ENCODE data around the gene ASNS.
"Not testable (repeated sequence)": the region's sequence is repeated elsewhere in the genome, so short reads cannot be mapped to it uniquely, and the experiment has no call there.

The ASNS gene, protein sequence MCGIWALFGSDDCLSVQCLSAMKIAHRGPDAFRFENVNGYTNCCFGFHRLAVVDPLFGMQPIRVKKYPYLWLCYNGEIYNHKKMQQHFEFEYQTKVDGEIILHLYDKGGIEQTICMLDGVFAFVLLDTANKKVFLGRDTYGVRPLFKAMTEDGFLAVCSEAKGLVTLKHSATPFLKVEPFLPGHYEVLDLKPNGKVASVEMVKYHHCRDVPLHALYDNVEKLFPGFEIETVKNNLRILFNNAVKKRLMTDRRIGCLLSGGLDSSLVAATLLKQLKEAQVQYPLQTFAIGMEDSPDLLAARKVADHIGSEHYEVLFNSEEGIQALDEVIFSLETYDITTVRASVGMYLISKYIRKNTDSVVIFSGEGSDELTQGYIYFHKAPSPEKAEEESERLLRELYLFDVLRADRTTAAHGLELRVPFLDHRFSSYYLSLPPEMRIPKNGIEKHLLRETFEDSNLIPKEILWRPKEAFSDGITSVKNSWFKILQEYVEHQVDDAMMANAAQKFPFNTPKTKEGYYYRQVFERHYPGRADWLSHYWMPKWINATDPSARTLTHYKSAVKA

DNA sequence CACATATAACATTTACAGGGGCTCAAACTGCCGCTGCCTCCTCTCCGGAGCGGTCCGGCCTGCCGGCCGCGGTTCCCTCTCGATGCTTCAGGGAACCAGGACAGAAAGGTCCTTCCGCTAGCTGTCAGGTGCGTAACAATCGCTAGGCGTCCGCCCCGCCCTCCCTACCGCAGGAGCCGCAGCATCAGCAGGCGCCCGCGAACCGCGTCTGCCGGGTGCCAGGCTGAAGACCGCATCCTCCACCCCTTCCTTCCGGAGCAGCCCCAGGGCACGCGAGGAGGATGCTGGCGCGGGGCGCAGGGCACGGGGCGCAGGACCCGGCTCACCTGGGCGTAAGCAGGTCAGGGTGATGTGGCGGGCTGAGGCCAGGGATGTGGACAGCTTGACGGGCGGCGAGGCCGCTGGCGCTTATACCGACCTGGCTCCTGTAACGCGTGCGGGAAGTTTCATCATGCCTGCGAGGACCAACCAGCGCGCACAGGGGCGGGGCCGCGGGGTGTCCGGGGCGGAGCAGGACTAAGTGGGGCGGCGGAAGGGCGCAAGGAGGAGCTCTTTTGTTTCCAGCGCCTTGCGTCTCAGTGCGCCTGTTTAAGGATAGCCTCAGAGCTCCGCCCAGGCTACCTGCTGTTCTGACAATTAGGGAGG, at the start of gene ASNS:
Gene ASNS, minus strand, starts transcription at position 384 of the 645 bp plus-strand sequence. CDS start 3,252 bp downstream, outside the sequence.
- peak; percentile 94 for DNase-seq

GRCh38 chr7:97921254-97921653, 49.0 kb upstream of the ASNS start:
- not testable (repeated sequence) for DNase-seq

- not testable (repeated sequence) for DNase-seq
These were observed 43.1 kb upstream of the ASNS start for GRCh38 chr7:97915267-97915666.

GRCh38 chr7:97912294-97912693, 40.1 kb upstream of the ASNS start:
- not testable (repeated sequence) for DNase-seq

DNA sequence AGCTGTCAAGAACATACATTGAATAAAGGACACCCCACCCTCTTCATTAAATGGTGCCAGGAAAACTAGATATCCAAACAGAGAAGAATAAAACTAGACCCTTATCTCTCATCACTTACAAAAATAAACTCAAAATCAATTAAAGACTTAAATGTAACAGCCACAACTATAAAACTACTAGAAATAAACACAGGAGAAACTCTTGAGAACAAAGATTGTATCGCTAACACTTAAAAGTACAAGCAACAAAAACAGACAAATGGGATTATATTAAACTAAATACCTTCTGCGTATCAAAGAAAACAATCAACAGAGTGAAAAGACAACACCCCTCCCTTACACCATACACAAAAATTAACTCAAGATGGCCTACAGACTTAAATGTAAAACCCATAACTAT, 24.7 kb upstream of the ASNS start:
- not testable (repeated sequence) for DNase-seq

DNA sequence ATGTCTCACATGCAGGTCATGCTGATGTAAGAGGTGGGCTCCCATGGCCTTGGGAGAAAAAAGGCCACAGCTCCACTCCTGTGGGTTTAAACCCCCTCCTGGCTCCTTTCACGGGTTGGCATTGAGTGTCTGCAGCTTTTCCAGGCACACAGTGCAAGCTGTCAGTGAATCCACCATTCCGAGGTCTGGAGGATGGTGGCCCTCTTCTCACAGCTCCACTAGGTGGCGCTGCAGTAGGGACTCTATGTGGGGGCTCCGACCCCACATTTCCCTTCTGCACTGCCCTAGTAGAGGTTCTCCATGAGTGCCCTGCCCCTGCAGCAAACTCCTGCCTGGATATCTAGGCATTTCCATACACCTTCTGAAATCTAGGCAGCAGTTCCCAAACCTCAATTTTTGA, 19.5 kb upstream of the ASNS start:
- not testable (repeated sequence) for DNase-seq

DNA sequence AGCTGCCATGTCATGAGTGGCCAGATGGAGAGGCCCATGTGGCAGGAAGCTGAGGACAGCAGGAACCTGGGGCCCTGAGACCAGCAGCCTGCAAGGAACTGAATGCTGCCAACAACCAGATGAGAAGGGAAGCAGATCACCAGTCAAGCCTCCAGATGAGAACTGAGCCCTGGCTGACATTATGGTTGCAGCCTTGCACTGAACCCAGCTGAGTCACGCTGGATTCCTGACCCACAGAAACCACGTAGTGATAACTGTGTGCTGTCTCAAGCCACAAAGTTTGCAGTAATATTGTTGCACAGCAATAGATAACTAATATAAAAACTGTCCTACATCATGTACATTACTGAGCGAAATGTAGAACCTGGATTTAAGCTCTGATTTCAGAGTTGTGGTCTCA, 7.3 kb upstream of the ASNS start:
- not testable (repeated sequence) for DNase-seq

GRCh38 chr7:97874894-97875293, 2.7 kb upstream of the ASNS start:
- not testable (repeated sequence) for DNase-seq

GRCh38 chr7:97873606-97874005, 1.4 kb upstream of the ASNS start:
- DNase-seq: no peak

DNA sequence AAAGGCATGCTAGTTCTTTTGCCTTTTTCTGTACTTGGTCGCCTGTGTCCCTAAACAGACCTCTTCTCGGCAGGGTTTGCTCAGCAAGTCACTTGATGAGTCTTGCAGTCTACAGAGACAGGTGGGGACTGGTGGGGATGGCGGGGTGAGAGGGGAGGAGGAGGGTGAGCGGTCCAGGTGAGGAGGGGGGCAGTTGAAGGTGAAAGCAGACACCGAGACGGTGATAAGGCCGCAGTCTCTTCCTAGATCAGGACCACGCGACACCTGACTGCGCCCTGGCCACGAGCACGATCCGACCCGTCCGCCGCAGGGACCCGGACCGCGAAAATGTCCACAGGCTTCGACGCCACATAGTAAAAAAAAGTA, 566 bp downstream of the ASNS start:
- DNase-seq: peak; percentile 34

GRCh38 chr7:97868788-97869187, 3.4 kb downstream of the ASNS start:
- no peak for DNase-seq

DNA sequence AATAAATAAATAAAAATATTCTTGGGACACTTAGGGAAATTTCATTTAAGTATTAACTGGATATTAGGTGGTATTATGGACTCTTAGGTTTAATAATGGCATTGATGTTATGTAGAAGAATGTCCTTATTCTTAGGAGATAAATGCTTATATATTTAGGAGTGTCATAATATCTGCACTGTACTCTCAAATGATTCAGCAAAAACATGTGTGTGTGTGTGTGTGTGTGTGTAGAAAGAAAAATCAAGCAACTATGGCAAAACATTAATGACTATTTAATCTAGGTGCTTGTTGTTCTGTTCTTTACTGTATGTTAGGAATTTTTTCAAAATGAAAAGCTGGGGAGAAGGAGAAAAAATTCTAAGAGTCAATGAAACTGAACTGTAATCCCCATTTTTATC, 3.9 kb downstream of the ASNS start:
- no peak for DNase-seq

DNA sequence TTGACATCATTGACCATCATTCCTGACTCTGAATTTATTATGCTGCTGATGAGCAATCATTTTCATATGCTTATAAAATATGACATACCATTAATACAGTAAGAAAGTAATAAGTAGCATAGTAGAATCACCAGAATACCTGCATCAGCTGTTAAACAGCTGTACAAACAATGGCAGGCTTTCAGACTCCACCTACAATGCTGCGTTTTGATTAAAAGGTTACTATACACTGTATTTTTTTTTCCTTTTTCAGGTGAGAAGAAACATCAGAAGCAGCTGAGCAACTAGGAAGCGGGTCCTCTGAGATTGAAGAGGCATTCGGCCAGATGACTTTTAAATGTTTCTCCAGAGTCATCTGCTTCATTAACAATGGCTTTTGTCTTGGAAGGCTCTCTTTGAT, 7.1 kb downstream of the ASNS start:
- no peak for DNase-seq

GRCh38 chr7:97859606-97860204, 12.5 kb downstream of the ASNS start:
- no peak for DNase-seq

DNA sequence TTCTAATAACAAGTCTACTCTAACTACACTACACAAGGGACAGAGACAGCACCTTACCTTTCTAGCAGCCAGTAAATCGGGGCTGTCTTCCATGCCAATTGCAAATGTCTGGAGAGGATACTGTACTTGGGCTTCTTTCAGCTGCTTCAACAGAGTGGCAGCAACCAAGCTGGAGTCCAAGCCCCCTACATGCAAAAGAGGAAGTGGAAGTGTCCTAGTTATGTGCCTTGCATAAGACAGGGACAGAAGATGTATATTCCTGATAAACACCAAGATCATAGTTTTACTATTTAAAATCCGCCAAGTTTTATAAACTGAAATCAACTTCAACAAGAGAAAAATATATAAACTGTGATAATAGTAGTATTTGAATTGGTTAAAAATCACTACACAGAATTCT, 14.0 kb downstream of the ASNS start:
- DNase-seq: no peak

DNA sequence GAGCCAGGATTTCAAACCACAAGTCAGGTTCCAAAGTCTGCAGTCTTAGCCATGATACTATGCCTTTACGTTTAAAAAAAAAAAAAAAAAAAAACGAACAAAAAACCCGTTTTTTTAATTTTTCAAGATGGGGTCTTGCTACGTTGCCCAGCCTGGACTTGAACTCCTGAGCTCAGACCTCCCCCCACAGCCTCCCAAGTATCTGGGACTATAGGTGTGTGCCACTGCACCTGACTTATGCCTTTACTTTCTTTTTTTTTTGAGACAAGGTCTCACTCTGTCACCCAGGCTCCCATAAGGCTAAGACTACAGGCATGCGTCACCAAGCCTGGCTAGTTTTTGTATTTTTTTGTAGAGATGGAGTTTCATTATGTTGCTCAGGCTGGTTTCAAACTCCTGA, 14.7 kb downstream of the ASNS start:
- no peak for DNase-seq

- DNase-seq: no peak
These were observed 20.5 kb downstream of the ASNS start for GRCh38 chr7:97851683-97852082.

GRCh38 chr7:97850262-97851031, 21.8 kb downstream of the ASNS start:
- DNase-seq: not testable (repeated sequence)

GRCh38 chr7:97847791-97848190, 24.4 kb downstream of the ASNS start:
- no peak for DNase-seq

DNA sequence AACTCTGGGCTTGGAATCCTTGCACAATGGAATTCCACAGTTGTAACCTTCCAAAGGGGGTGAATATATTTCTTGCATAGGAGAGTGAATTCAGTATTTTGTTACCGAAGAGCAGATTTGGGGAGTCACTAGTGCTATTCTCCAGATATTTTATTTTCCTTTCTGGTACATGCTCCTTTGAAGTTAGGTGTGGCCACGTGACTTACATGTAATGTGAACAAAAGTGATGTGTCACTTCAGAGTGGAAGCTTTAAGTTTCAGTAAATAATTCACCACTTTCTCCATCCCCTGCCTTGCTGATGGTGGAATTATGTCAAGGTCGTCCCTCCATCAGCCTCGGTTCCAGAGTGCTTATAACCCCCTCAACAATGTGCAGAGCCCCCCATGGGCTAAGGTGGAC, 25.3 kb downstream of the ASNS start:
- DNase-seq: no peak

- peak; percentile 6 for DNase-seq
These were observed 26.5 kb downstream of the ASNS start for GRCh38 chr7:97845622-97846203.

GRCh38 chr7:97844036-97844435, 28.2 kb downstream of the ASNS start:
- DNase-seq: no peak

Measured in NCI-H1436 (cell line).